Stimulated activated naive CD4-positive, alpha-beta T cell (primary cell): ENCODE data around the gene SNCG.
"Not testable (repeated sequence)": the region's sequence is repeated elsewhere in the genome, so short reads cannot be mapped to it uniquely, and the experiment has no call there.

Experiments used
- DNase-seq, 6 experiments: peaks; one replicate each; lab custom pipeline; 2025; lab: John Stamatoyannopoulos, UW

The SNCG gene

DNA sequence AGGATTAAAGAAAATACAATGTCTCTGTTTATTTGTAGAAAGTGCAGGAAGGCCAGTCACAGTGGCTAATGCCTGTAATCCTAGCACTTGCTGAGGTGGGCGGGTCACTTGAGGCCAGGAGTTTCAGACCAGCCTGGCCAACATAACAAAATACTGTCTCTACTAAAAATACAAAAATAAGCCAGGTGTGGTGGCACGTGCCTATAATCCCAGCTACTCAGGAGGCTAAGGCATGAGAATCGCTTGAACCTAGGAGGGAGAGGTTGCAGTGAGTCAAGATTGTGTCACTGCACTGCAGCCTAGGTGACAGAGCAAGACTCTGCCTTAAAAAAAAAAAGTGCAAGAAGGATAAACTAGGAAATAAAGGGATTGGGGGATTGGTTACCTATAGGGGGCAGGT, 20.1 kb downstream of the SNCG start:
- DNase-seq: not testable (repeated sequence)

DNA sequence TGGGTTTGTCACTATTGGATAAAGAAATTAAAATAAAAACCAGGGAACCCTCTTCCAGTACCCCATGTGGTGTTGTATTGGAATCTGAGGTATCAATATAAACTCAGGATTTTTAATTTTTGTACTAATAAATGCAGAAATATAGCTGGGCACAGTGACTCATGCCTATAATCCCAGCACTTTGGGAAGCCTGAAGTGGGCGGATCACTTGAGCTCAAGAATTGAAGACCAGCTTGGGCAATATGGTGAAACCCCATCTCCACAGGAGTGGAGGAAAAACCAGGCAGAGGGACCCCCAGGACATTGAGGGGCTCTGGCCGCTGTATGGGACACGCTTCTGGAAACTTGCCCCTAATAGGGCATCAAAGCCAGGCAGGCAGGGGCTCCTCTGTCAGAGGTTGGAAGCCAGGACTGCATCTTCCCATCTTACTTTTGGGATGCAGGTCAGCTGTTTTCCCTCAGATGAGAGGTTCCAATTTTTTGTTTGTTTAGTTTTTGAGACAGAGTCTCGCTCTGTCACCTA, 21.0 kb downstream of the SNCG start:
- DNase-seq: no peak

DNA sequence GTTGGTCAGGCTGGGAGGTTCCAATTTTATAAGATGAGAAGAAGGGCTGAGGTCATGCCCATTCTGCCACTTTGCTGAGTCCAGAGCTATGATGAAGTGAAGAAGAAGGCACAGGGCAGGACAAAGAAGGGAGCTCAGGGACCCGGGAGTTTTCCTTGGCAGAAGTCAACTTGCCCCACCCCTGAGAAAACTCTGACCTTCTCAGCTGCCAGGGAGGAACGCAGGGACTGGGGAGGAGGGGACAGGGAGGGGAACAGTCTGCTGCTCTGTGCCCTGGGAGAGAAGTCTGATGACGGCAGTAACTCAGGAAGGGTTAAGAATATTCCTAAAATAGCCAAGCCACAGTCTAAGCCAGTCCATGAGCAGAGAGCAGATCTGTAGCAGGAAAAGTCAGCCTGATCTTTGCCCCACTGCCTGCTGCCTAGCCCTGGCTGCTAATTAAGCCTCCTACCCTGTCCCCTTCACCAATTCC, 21.6 kb downstream of the SNCG start:
- no peak for DNase-seq

DNA sequence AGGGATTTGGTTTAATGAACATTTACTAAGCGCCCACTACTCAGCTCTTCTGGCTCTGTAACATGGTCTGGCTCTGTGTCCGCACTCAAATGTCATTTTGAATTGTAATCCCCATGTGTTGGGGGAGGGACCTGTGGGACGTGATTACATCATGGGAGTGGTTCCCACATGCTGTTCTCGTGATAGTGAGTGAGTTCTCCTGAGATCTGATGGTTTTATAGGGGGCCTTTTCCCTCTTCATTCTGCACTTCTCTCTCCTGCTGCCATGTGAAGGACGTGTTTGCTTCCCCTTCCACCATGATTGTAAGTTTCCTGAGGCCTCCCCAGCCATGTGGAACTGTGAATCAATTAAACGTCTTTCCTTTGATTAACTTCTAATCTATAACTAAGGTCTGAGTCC, 22.6 kb downstream of the SNCG start:
- not testable (repeated sequence) for DNase-seq

GRCh38 chr10:86981716-86982115, 23.3 kb downstream of the SNCG start:
- no peak for DNase-seq

GRCh38 chr10:86984498-86984897, 26.1 kb downstream of the SNCG start:
- not testable (repeated sequence) for DNase-seq

DNA sequence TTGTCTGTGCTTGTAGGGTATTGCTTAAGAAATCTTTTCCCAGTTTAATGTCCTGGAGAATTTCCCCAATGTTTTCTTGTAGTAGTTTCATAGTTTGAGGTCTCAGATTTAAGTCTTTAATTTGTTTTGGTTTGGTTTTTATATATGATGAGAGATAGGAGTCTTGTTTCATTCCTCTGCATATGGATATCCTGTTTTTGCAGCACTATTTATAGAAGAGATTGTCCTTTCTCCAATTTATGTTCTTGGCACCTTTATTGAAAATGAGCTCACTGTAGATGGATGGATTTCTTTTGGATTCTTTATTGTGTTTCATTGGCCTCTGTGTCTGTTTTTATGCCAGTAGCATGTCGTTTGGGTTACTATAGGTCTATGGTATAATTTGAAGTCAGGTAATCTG, 30.1 kb downstream of the SNCG start:
- no peak for DNase-seq

- DNase-seq: not testable (repeated sequence)
Measured at GRCh38 chr10:86991362-86991761, 33.0 kb downstream of the SNCG start.

DNA sequence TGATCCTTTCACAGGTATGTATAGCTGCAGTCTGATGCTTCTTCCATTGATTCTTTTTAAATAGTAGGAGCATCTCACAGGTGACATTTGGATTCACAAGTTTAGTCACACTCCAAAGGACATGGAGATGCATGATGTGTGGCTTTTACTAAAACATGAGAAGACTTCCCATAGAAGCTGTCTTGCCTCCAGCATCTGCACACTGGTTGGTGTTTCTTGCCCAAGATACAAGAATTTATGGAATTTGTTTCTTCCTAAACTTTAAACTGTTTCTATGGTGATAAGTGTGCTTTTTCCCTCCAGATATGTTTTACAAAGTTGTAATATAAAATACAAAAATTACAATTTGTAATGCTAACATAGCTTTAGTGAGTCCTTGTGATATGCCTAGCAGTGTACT, 34.1 kb downstream of the SNCG start:
- no peak for DNase-seq

DNA sequence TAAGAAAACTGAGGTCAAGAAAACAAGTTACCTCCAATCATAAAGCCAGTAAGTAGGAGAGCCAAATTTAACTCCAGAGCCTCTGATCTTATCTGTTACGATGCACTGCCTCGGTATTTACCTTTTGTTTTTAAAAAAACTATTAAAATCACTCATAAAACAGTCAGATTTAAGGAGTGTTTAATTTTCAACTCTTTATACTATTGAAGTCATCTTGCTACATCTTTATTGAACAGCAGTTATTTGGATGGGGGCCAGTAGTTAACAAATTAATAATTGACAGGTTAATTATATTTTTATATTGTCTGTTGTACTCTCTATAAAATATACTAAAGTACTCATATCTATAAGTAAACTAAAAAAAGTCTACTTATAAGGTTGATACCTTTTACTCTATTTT, 34.5 kb downstream of the SNCG start:
- no peak for DNase-seq

GRCh38 chr10:86999802-87000403, 41.5 kb downstream of the SNCG start:
- not testable (repeated sequence) for DNase-seq

GRCh38 chr10:87000491-87000890, 42.1 kb downstream of the SNCG start:
- no peak for DNase-seq

- not testable (repeated sequence) for DNase-seq
Measured at GRCh38 chr10:87007124-87007523, 48.7 kb downstream of the SNCG start.

GRCh38 chr10:87007674-87008073, 49.3 kb downstream of the SNCG start:
- not testable (repeated sequence) for DNase-seq

DNA sequence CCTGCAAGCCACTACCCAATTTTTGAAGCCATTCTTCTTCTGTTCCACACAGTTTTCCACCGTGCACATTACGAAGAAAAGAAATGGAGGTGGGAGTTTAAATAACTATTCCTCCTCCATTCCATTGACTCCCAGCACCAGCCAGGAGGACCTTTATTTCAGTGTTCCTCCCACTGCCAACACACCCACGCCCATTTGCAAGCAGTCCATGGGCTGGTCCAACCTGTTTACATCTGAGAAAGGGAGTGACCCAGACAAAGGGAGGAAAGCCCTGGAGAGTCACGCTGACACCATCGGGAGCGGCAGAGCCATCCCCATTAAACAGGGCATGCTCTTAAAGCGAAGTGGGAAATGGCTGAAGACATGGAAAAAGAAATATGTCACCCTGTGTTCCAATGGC, 49.9 kb downstream of the SNCG start:
- not testable (repeated sequence) for DNase-seq

DNA sequence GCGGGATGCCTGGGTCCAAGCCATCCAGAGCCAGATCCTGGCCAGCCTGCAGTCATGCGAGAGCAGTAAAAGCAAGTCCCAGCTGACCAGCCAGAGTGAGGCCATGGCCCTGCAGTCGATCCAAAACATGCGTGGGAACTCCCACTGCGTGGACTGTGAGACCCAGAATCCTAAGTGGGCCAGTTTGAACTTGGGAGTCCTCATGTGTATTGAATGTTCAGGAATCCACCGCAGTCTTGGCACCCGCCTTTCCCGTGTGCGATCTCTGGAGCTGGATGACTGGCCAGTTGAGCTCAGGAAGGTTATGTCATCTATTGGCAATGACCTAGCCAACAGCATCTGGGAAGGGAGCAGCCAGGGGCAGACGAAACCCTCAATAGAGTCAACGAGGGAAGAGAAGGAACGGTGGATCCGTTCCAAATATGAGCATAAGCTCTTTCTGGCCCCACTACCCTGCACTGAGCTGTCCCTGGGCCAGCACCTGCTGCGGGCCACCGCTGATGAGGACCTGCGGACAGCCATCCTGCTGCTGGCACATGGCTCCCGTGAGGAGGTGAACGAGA, 50.8 kb downstream of the SNCG start:
- not testable (repeated sequence) for DNase-seq
